Measurements from ENCODE around the gene QRICH2.
"Not testable (repeated sequence)": the region's sequence is repeated elsewhere in the genome, so short reads cannot be mapped to it uniquely, and the experiment has no call there.

Gene QRICH2

GRCh38 chr17:76331083-76331482, 23.0 kb upstream of the QRICH2 start:
- DNase-seq (ENCODE audit: low read depth): no peak

GRCh38 chr17:76329664-76330063, 21.6 kb upstream of the QRICH2 start:
- DNase-seq (ENCODE audit: low read depth): no peak

- DNase-seq (ENCODE audit: low read depth): no peak
These were observed 19.6 kb upstream of the QRICH2 start for GRCh38 chr17:76327696-76328095.

DNA sequence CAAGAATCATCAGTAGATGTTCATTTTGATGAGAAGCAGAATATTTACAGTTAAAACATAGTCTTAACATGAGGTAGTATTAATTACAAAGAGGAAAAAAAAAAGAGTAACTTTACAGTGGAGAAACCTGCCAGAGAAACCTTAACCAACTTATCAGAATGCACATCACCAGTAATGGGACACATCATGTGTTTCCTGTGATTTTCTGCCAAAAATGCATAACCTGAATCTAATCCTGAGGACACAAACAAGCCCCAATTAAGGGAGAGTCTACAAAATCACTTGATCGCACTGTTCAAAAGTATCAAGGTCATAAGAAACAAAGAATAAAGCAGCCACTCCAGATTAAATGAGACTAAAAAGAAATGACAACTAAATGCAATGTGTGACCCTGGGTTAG, 18.2 kb upstream of the QRICH2 start:
- DNase-seq (ENCODE audit: low read depth): no peak

DNA sequence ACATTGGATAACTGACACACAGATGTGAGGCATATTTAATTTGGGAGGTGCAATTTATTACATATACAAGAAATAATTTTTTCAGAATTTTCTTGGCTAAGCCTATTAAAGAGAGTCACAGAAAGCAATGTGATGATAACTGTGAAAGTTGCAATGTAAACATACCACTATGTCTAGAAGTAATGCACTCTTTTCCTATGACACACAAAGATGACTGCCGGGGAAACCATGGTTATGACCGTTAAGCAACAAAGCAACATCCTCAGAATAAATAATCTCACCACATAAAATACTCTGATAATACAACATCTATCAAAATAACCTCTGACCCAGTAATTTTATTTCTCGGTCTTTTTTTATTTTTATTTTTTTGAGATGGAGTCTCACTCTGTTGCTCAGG, 10.5 kb upstream of the QRICH2 start:
- DNase-seq (ENCODE audit: low read depth): peak; percentile 23

DNA sequence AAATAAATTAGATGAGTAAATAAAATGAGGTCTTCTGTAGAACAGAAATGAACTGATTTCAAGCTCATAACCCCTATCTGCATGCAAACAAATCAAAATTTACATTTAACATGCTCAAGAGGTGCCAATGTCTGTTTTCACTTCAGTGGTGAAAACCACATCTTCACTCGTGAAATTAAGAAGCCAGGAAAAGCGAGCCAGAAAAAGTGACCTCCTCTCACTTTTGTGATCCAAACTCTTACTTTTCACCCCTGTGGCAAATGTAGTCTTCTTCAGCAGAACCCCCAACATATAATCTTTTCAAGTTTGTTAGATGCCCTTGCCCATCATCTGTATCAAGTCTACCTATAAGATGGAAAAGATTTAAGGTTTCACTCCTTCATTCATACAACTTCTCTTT, 9.5 kb upstream of the QRICH2 start:
- no peak for DNase-seq (ENCODE audit: low read depth)

GRCh38 chr17:76314392-76315227, 6.5 kb upstream of the QRICH2 start:
- DNase-seq (ENCODE audit: low read depth): no peak

GRCh38 chr17:76312735-76313134, 4.7 kb upstream of the QRICH2 start:
- no peak for DNase-seq (ENCODE audit: low read depth)

DNA sequence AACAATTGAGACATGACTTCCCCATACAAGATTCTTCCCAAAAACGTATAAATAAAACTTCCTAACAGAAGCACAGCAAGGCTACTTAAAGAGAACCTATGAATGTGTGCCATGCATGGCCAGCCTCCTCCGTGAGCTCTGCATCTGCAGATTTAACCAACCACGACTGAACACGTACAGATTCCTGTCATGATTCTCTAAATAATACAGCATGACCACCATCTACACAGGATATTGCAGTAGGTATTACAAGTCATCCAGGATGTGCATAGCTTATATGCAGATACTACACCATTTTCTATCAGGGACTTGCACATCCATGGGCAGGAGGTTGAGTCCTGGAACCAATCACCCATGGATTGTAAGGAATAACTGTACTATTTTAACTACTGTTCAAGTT, 1.4 kb upstream of the QRICH2 start:
- DNase-seq (ENCODE audit: low read depth): no peak

- DNase-seq (ENCODE audit: low read depth): no peak
These were observed 644 bp downstream of the QRICH2 start for GRCh38 chr17:76307299-76307965.

GRCh38 chr17:76305135-76305454, 3.0 kb downstream of the QRICH2 start:
- DNase-seq (ENCODE audit: low read depth): not testable (repeated sequence)

DNA sequence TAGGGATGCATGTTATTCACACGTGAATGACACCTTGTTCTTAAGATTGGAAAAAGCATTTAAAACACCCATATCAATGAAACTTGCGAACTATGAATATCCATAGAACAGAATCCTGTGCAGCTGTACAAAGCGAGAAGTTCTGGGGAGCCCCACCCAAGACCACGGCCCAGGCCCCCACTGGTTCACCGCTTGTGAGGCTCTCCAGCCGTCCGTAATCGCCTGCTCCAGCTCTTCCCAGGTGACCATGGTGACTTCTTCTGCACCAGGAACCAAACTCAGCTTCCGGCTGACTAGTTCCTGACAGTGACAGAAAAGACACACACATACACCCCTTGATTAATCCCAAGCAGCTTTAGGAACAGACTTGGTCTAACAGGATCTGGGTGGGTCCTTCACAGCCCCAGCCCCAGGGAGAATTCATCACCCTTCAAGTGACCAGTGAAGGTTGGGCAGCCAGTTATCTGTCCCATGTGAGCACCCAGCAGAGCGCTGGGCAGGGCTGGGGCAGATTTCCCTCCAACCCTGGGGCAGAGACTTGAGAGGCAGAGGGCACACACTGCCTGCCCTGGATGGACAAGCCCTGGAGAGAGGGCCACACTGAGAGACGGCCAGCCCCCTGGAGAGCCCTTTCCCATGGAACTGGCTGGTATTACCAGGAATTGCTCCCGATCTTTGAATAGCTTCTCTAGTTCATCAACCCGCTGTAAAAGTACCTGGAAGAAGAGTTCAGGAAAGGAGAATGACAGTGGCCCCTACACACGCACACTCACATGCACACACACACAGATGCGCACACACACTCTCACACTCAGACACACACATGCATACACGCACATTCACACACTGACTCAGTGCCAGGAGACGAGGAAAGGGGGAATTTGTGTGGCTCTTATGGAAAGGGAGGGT, 3.6 kb downstream of the QRICH2 start:
- DNase-seq (ENCODE audit: low read depth): no peak

- DNase-seq (ENCODE audit: low read depth): no peak
These were observed 10.6 kb downstream of the QRICH2 start for GRCh38 chr17:76297436-76297835.

DNA sequence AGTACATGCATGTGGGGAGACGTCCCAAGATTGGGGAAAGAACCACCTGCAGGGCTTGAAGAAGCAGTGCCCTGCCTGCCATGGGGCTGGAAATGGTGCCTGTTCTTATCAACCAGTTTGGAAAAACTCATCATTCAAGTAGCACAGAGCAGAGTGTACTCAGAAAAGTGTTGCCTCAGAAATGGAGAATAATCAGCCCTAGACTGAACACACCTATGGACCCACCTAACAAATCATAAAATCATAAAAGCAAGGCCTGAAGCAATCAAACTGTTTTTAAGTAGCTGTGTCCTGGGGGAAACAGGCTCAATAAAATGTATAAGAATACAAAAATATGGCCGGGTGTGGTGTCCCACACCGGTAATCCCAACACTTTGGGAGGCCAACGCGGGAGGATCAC, 11.2 kb downstream of the QRICH2 start:
- DNase-seq (ENCODE audit: low read depth): no peak

GRCh38 chr17:76296186-76296585, 11.9 kb downstream of the QRICH2 start:
- no peak for DNase-seq (ENCODE audit: low read depth)

DNA sequence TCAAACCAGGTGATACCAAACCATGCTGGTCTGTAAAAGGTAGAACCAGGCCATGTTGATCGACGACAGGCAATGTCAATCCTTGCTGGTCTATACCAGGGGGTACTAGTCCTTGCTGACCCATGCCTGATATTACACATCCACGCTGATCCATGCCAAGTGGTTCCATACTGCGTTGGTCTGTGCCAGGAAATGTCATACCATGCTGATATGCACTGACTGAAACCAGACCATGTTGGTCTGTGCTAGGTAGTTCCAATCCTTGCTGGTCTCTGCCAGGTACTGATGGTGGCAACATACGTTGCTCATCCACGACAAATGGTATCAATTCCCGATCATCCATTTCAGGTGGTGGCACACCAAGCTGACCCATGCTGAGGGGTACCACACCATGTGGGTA, 15.0 kb downstream of the QRICH2 start:
- no peak for DNase-seq (ENCODE audit: low read depth)

DNA sequence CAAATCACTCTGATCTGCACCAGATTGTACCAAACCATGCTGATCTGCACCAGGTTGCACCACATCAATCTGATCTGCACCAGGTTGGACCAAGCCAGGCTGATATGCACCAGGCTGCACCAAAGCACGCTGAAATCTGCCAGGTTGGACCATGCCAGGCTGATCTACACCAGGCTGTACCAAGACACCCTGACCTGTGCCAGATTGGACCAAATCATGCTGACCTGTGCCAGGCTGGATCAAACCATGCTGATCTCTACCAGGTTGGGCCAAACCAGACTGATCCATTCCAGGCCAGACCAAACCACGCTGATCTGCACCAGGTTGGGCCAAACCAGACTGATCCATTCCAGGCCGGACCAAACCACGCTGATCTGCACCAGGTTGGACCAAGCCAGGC, 15.5 kb downstream of the QRICH2 start:
- DNase-seq (ENCODE audit: low read depth): no peak

DNA sequence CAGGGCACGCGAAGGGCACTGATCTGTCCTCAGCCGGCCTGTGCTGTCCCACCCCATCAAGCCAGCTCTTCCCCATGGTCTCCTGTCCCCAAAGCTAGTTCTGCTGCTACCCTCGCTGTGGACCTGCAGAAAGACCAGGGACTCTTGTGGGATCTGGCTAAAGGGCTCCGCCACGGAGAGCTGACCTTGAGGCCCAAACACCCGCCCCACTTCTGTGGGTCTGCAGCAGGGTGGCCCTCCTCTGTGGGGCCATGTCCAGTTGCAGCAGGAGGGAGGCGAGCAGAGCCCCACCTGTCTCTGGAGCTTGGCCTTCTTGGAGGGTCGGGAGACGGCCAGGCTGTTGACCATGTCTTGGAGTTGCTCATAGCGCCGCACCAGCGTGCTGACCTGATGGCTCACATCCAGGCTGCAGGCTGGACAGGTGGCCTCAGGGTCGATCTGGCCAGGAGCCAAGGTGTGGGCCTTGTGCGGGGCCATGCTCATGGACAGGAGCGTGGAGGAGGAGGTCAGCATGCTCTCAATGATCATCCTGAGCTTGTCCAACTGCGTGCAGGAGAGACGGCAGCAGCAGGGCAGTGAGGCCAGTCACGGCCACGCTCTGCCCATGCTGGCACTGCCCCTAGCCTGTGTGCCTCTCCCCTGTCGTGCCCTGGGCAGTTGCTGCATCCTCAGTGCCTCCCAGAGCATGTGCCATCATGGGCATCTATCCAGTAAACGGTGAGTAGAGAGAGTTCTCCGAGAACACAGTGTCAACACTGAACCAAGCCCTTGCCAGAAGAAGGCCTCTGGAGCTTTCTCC, 26.3 kb downstream of the QRICH2 start:
- DNase-seq (ENCODE audit: low read depth): no peak

DNA sequence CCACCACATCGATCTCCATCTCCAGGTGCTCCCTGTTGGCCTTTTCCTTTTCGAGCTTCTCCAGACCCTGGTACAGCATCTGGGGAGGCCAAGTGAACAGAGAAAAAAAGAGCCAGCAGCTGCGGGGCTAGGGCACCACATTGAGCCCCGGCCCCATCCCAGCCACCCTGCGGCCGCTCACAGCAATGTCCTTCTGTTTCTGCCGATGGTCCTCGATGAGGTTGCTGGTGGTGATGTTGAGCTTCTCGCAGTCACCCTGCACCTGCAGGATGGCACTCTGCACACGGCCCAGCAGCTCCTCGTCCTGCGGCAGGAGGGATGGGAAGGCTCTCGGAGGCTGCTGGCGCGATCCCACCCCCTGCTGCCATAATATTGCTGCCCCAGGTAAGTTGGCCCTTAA, 27.4 kb downstream of the QRICH2 start:
- no peak for DNase-seq (ENCODE audit: low read depth)

DNA sequence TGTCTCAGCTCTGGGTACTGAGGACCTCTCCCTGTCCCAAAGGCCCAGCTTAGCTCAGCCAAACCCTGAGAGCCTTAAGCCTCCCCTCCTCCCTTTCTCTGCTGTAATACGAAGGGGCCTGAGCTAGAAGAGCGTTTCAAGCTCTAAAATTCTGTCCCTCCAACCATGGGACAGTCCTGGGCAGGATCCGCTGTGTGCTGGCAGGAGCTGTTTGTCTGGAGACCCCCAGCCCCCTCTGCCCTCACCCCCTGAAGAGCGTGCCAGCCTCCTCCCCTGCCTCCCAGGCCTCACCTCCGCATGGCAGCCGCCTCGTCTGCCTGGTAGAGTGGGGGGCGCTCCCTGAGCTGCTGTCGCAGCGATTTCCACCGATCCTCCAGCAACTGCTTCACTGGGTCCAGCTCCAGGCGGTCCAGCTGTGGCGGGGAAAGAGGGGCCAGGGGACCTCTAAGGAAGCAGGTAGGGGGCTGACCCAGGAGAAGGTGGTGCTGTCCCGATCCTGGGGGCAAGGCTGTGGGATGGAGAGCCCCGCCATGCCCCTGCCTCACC, 28.3 kb downstream of the QRICH2 start:
- no peak for DNase-seq (ENCODE audit: low read depth)

- peak; percentile 56 for DNase-seq (ENCODE audit: low read depth)
These were observed 28.9 kb downstream of the QRICH2 start for GRCh38 chr17:76278952-76279741.
